HG02588 (cell line): ENCODE measurements around the gene DYRK3.
"Not testable (repeated sequence)": the region's sequence is repeated elsewhere in the genome, so short reads cannot be mapped to it uniquely, and the experiment has no call there.

ENCODE experiments used
- ATAC-seq: cut with Tn5 transposase; IDR thresholded peaks from one replicate; pipeline ENCODE4 v1.9.1; 2021; ENCODE audit warnings: mild to moderate bottlenecking, moderate library complexity; ENCODE audit not compliant: unreplicated experiment

Gene DYRK3

GRCh38 chr1:206635080-206635977 is at the start of gene DYRK3:
Gene DYRK3, plus strand, starts transcription at chr1:206635536. Its CDS starts 168 bp downstream, at chr1:206635704.
- ATAC-seq, result peak; percentile 93

GRCh38 chr1:206586501-206587445 is 48.6 kb upstream of the DYRK3 start:
- no peak for ATAC-seq

DNA sequence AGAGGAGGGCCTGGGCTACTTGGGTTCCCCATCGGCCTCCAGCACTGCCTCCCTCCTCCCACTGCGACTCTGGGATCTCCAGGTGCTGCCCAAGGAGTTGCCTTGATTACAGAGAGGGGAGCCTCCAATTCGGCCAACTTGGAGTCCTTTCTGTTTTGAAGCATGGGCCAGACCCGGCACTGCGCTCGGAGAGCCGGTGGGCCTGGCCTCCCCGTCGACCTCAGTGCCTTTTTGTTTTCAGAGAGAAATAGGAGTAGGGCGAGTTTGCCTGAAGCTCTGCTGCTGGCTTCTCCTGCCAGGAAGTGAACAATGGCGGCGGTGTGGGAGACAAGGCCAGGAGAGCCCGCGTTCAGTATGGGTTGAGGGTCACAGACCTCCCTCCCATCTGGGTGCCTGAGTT is 47.4 kb upstream of the DYRK3 start:
- ATAC-seq, result no peak

DNA sequence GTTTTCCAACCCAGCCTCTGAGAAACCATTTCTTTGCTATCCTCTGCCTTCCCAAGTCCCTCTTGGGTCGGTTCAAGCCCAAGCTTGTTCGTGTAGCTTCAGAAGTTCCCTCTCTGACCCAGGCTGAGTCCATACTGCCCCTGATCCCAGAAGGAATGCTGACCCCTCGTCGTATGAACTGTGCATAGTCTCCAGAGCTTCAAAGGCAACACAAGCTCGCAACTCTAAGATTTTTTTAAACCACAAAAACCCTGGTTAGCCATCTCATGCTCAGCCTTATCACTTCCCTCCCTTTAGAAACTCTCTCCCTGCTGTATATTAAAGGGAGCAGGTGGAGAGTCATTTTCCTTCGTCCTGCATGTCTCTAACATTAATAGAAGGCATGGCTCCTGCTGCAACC is 46.8 kb upstream of the DYRK3 start:
- no peak for ATAC-seq

DNA sequence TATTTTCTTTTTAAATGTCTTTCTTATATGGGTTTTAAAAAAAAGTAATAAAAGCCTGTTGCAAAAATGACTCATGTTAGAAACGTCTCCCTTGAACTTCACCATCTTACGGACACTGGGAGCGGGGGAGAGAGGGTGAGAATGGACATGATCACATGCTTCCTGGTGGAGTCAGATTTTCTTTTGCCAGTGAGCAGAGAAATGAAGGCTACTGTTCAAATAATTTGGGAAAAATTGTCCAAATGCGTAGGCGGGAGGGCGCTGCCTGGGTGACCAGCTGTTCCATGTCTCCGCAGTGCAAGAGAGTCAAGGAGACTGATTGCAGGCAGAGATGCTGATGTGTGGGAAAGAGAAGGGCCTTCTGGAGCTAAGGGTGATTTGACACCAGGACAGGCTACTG is 46.1 kb upstream of the DYRK3 start:
- ATAC-seq, result no peak

- peak; percentile 64 for ATAC-seq
Measured at GRCh38 chr1:206590025-206590758, 45.1 kb upstream of the DYRK3 start.

GRCh38 chr1:206591226-206591625 is 44.1 kb upstream of the DYRK3 start:
- no peak for ATAC-seq

DNA sequence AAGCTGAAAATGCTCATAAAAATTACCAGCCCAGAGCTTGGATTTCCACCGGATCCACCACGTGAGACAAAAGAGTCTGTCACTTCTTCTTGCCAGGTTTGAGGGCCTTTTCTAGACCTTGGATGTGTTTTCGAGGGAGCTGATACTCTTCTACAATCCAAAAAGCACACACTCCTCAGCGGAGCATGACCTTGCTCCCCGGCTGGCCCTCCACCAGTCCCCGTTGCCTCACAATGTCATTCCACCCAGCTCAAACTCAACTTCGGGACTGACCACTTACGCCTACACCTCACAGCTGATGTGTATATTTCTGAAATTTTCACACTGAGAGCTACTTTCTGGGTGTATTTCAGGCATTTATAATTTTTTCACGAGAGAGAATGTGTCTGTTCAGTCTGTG is 43.6 kb upstream of the DYRK3 start:
- no peak for ATAC-seq

GRCh38 chr1:206593351-206593925 is 41.9 kb upstream of the DYRK3 start:
- ATAC-seq, result no peak

- no peak for ATAC-seq
Measured at GRCh38 chr1:206595581-206596318, 39.6 kb upstream of the DYRK3 start.

GRCh38 chr1:206596319-206596666 is 39.0 kb upstream of the DYRK3 start:
- no peak for ATAC-seq

- ATAC-seq, result no peak
Measured at GRCh38 chr1:206600527-206600926, 34.8 kb upstream of the DYRK3 start.

GRCh38 chr1:206604861-206605260 is 30.5 kb upstream of the DYRK3 start:
- ATAC-seq, result no peak

- ATAC-seq, result no peak
Measured at GRCh38 chr1:206606867-206607266, 28.5 kb upstream of the DYRK3 start.

- ATAC-seq, result no peak
Measured at GRCh38 chr1:206608108-206608698, 27.1 kb upstream of the DYRK3 start.

- ATAC-seq, result no peak
Measured at GRCh38 chr1:206609229-206609991, 25.9 kb upstream of the DYRK3 start.

- peak; percentile 87 for ATAC-seq
Measured at GRCh38 chr1:206612129-206612876, 23.0 kb upstream of the DYRK3 start, which contains the start of gene EIF2D. Gene EIF2D, minus strand, starts transcription at chr1:206612465. Its CDS starts 123 bp downstream, at chr1:206612342.

GRCh38 chr1:206626396-206626795 is 8.9 kb upstream of the DYRK3 start:
- not testable (repeated sequence) for ATAC-seq
